ENCODE measurements around the gene CDC42EP1. TPM values are rescaled to one million over a fixed set of nuclear protein-coding genes. Genes with fewer than 3 reads are reported as not detected.
A peak's percentile ranks its signal among the peaks of the same experiment; 100 is the strongest.

Gene CDC42EP1
- total RNA-seq = under 1 TPM; 0.83 to 0.87 TPM

- peaks cover 49% of the 10 kb centered on the region for H3K27me3 Mint-ChIP-seq
- no peak within 1 kb of the TSS for H3K27ac Mint-ChIP-seq
- H3K4me3 Mint-ChIP-seq = peak within 1 kb of the TSS; percentile 38
- POLR2A ChIA-PET = no interaction called here
- DNase-seq (no peak), ATAC-seq (no peak)
- no peaks in the 10 kb centered on the region for H3K36me3 Mint-ChIP-seq (ENCODE audit: low read depth)
- no peaks in the 10 kb centered on the region for H3K9me3 Mint-ChIP-seq (ENCODE audit: low read depth)
- CTCF ChIA-PET = interaction anchor here (1.0 to 1.4 kb wide), 2 partner anchors 15 to 32 kb away, joined by 4 read pairs; no protein-coding TSS in a partner anchor
- H3K4me1 Mint-ChIP-seq = peaks cover 13% of the 10 kb centered on the region
- intact Hi-C loops (cut with DNase I, micrococcal nuclease) = loop anchor here in 1 of 2 experiments (2.0 kb wide), 1 partner anchor 73 kb away; the partner anchor contains the start of gene MFNG
Measured at GRCh38 chr22:37559901-37560607, at the start of gene CDC42EP1. Gene CDC42EP1 (plus strand): TSS chr22:37560480. CDS start chr22:37566350, 5,870 bp downstream.

DNA sequence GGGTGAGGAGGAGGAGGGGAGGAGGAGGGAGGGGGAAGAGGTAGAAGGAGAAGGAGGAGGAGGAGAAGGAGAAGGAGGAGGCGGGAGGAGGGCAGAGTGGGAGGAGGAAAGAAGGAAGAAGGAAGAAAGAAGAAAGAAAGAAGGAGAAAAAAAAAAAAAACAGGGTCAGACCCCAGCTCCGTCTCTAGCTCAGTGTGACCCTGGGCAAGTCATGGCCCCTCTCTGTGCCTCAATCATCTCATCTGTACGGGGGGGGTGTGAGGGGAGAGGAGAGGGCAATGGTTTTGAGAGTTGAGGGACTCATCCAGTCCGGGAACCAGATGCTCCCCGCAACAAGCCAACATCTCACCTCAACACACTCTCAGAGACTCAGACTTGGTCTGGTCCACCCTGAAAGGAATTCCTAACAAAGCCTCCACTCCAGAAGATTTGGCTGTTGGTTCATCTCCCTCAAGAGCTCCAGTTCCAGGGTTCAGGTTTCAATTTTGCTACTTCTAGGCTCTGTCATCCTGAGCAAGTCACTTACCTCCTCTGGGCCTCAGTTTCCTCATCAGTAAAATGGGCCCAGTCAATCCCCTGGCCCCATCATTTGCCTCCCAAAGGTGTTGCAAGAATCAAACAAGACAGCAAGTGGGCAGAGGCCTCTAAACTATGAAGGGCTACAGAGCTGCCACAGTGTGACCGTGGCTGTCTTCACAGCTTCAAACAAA is 48.7 kb upstream of the CDC42EP1 start:
- no peaks in the 10 kb centered on the region for H3K9me3 Mint-ChIP-seq (ENCODE audit: low read depth)
- H3K4me1 Mint-ChIP-seq = no peaks in the 10 kb centered on the region
- DNase-seq (no peak), ATAC-seq (no peak)
- H3K27ac Mint-ChIP-seq = no peak overlapping the region
- ChIA-PET CTCF (interaction anchor here (0.6 to 2.3 kb wide), 2 partner anchors 18 to 56 kb away, joined by 3 to 6 read pairs; no protein-coding TSS in a partner anchor), POLR2A (no interaction called here)
- intact Hi-C loops (cut with DNase I, micrococcal nuclease) = no loop called here
- no peaks in the 10 kb centered on the region for H3K36me3 Mint-ChIP-seq (ENCODE audit: low read depth)
- no peaks in the 10 kb centered on the region for H3K27me3 Mint-ChIP-seq
- no peak overlapping the region for H3K4me3 Mint-ChIP-seq

GRCh38 chr22:37514526-37515051 is 45.7 kb upstream of the CDC42EP1 start:
- ATAC-seq (no peak), DNase-seq (no peak)
- Mint-ChIP-seq H3K27ac (no peak overlapping the region), H3K9me3 (ENCODE audit: low read depth) (no peaks in the 10 kb centered on the region), H3K27me3 (peaks cover 6% of the 10 kb centered on the region), H3K4me1 (peaks cover 4% of the 10 kb centered on the region), H3K36me3 (ENCODE audit: low read depth) (no peaks in the 10 kb centered on the region), H3K4me3 (no peak overlapping the region)
- POLR2A ChIA-PET = no interaction called here
- intact Hi-C loops (cut with DNase I, micrococcal nuclease) = no loop called here
- CTCF ChIA-PET = interaction anchor here (1.7 kb wide), 1 partner anchor 52 kb away, joined by 4 read pairs; no protein-coding TSS in a partner anchor

GRCh38 chr22:37515901-37516300 is 44.4 kb upstream of the CDC42EP1 start:
- intact Hi-C loops (cut with DNase I, micrococcal nuclease) = no loop called here
- Mint-ChIP-seq H3K4me1 (peaks cover 4% of the 10 kb centered on the region), H3K9me3 (ENCODE audit: low read depth) (no peaks in the 10 kb centered on the region), H3K4me3 (no peak overlapping the region), H3K36me3 (ENCODE audit: low read depth) (no peaks in the 10 kb centered on the region), H3K27me3 (peaks cover 13% of the 10 kb centered on the region), H3K27ac (no peak overlapping the region)
- ChIA-PET CTCF (interaction anchor here (0.8 to 1.7 kb wide), 3 partner anchors 51 to 91 kb away, joined by 3 to 4 read pairs (median 3); no protein-coding TSS in a partner anchor), POLR2A (interaction anchor here (0.6 kb wide), 1 partner anchor 1219 kb away, joined by 3 read pairs; no protein-coding TSS in a partner anchor)
- ATAC-seq = no peak
- DNase-seq = no peak

GRCh38 chr22:37516456-37516855 is 43.8 kb upstream of the CDC42EP1 start:
- H3K4me3 Mint-ChIP-seq = no peak overlapping the region
- CTCF ChIA-PET = interaction anchor here (0.6 to 1.7 kb wide), 3 partner anchors 45 to 90 kb away, joined by 3 to 4 read pairs (median 4); no protein-coding TSS in a partner anchor
- DNase-seq (no peak), ATAC-seq (no peak)
- no peaks in the 10 kb centered on the region for H3K9me3 Mint-ChIP-seq (ENCODE audit: low read depth)
- H3K27ac Mint-ChIP-seq = no peak overlapping the region
- POLR2A ChIA-PET = no interaction called here
- intact Hi-C loops (cut with DNase I, micrococcal nuclease) = no loop called here
- H3K27me3 Mint-ChIP-seq = peaks cover 18% of the 10 kb centered on the region
- H3K36me3 Mint-ChIP-seq (ENCODE audit: low read depth) = no peaks in the 10 kb centered on the region
- peaks cover 4% of the 10 kb centered on the region for H3K4me1 Mint-ChIP-seq

DNA sequence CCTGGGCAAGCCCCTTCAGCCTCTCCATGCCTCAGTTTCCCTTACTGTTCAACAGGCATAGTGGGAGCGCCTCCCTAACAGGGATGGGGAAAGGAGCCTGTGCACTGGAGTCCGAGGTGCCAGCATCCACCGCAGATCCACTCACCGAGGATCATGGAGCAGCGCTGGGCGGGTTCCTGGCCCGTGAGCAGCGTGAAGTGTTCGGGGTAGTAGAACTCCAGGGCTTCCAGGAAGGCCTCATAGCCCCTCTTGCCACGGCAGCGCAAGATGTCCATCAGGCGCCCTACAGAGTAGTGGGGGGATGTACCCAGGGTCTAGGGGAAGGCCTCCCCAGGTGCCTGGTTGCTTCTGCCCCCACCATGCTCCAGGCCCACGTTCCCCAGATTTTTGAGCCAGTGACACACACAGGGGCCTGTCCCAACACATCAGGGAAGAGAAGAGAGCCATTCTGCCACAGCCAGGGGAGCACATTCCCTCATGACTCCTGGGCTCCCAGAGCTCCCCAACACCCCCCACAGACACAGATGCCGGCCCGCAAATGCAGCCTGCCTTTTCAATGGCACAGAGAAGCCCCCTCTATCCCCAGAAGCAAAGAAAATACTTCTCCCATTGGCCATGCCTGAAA is 42.3 kb upstream of the CDC42EP1 start:
- Mint-ChIP-seq H3K9me3 (ENCODE audit: low read depth) (no peaks in the 10 kb centered on the region), H3K36me3 (ENCODE audit: low read depth) (no peaks in the 10 kb centered on the region), H3K4me3 (peak overlapping the region; percentile 50), H3K27ac (no peak overlapping the region), H3K27me3 (peaks cover 27% of the 10 kb centered on the region), H3K4me1 (peaks cover 4% of the 10 kb centered on the region)
- CTCF ChIA-PET = no interaction called here
- ATAC-seq (no peak), DNase-seq (no peak)
- intact Hi-C loops (cut with DNase I, micrococcal nuclease) = no loop called here
- POLR2A ChIA-PET = no interaction called here

GRCh38 chr22:37518509-37519267 is 41.6 kb upstream of the CDC42EP1 start:
- ATAC-seq = peak; percentile 39
- peak overlapping the region; percentile 50 for H3K4me3 Mint-ChIP-seq
- peaks cover 4% of the 10 kb centered on the region for H3K4me1 Mint-ChIP-seq
- H3K27ac Mint-ChIP-seq = no peak overlapping the region
- H3K27me3 Mint-ChIP-seq = peaks cover 28% of the 10 kb centered on the region
- DNase-seq = no peak
- POLR2A ChIA-PET = no interaction called here
- H3K36me3 Mint-ChIP-seq (ENCODE audit: low read depth) = no peaks in the 10 kb centered on the region
- CTCF ChIA-PET = interaction anchor here (0.6 kb wide), 1 partner anchor 11 kb away, joined by 4 read pairs; no protein-coding TSS in a partner anchor
- intact Hi-C loops (cut with DNase I, micrococcal nuclease) = no loop called here
- no peaks in the 10 kb centered on the region for H3K9me3 Mint-ChIP-seq (ENCODE audit: low read depth)

- ATAC-seq (peak; percentile 58), DNase-seq (no peak)
- intact Hi-C loops (cut with DNase I, micrococcal nuclease) = no loop called here
- no peaks in the 10 kb centered on the region for H3K9me3 Mint-ChIP-seq (ENCODE audit: low read depth)
- ChIA-PET CTCF (interaction anchor here (0.5 to 1.6 kb wide), 6 partner anchors 10 to 258 kb away, joined by 3 to 4 read pairs (median 4); no protein-coding TSS in a partner anchor), POLR2A (no interaction called here)
- H3K36me3 Mint-ChIP-seq (ENCODE audit: low read depth) = no peaks in the 10 kb centered on the region
- peak within 1 kb of the TSS; percentile 50 for H3K4me3 Mint-ChIP-seq
- H3K27ac Mint-ChIP-seq = no peak within 1 kb of the TSS
- peaks cover 4% of the 10 kb centered on the region for H3K4me1 Mint-ChIP-seq
- H3K27me3 Mint-ChIP-seq = peaks cover 28% of the 10 kb centered on the region
Measured at GRCh38 chr22:37519268-37520195, 40.7 kb upstream of the CDC42EP1 start, which contains the start of gene CARD10. Gene CARD10 (minus strand): TSS chr22:37519415. CDS start chr22:37519200, 215 bp downstream.

DNA sequence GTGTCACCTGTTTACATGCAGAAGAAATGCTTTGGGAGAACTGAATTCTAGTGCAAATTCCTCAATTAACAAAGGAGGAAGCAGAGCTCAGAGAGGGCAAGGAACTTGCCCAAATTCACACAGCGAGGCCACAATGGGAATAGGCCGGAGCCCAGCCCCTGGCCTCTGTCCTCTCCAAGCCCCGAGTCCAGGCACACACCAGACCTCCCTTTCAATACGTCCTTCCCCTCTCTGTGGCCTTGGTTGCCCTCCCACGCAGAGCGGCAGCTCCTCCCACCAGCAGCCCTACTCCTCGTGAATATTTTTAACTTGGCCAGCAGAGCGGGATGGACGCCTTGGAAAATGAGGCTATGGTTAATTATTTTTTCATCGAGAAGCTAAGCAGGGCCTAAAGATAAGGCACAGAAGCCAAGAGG is 39.5 kb upstream of the CDC42EP1 start:
- Mint-ChIP-seq H3K27me3 (peaks cover 28% of the 10 kb centered on the region), H3K4me1 (peaks cover 4% of the 10 kb centered on the region), H3K27ac (no peak overlapping the region), H3K4me3 (no peak overlapping the region), H3K36me3 (ENCODE audit: low read depth) (no peaks in the 10 kb centered on the region), H3K9me3 (ENCODE audit: low read depth) (no peaks in the 10 kb centered on the region)
- no peak for ATAC-seq
- CTCF ChIA-PET = interaction anchor here (0.5 to 1.6 kb wide), 4 partner anchors 9 to 50 kb away, joined by 3 to 4 read pairs (median 4); no protein-coding TSS in a partner anchor
- intact Hi-C loops (cut with DNase I, micrococcal nuclease) = no loop called here
- POLR2A ChIA-PET = no interaction called here
- DNase-seq = no peak

GRCh38 chr22:37521236-37521739 is 39.0 kb upstream of the CDC42EP1 start:
- no peak for DNase-seq
- Mint-ChIP-seq H3K27ac (no peak overlapping the region), H3K4me3 (no peak overlapping the region), H3K27me3 (peaks cover 28% of the 10 kb centered on the region), H3K36me3 (ENCODE audit: low read depth) (no peaks in the 10 kb centered on the region), H3K9me3 (ENCODE audit: low read depth) (no peaks in the 10 kb centered on the region), H3K4me1 (peaks cover 4% of the 10 kb centered on the region)
- intact Hi-C loops (cut with DNase I, micrococcal nuclease) = no loop called here
- POLR2A ChIA-PET = interaction anchor here (0.6 kb wide), 1 partner anchor 1010 kb away, joined by 3 read pairs; no protein-coding TSS in a partner anchor
- CTCF ChIA-PET = interaction anchor here (0.5 to 1.4 kb wide), 2 partner anchors 12 to 26 kb away, joined by 3 read pairs; no protein-coding TSS in a partner anchor
- ATAC-seq = no peak

Measured in activated CD4-positive, alpha-beta T cell treated with anti-CD3 and anti-CD28 coated beads for 36 hours (primary cell).